C4-2B (cell line): ENCODE measurements around the gene WNT7B.

Experiments used
- H3K27ac ChIP-seq: fragments of 450-650 bp; 2 replicates; pipeline ENCODE4 v1.5.1; 2017
- ZFX ChIP-seq: fragments of 450-650 bp; IDR thresholded peaks from 2 replicates; pipeline ENCODE4 v1.6.1; 2017
- TF ChIP-seq, protein P1 (sequence below): fragments of 450-650 bp; conservative IDR thresholded peaks from 2 replicates; pipeline ENCODE4 v1.5.1; 2017; ENCODE audit warnings: mild to moderate bottlenecking

WNT7B gene

DNA sequence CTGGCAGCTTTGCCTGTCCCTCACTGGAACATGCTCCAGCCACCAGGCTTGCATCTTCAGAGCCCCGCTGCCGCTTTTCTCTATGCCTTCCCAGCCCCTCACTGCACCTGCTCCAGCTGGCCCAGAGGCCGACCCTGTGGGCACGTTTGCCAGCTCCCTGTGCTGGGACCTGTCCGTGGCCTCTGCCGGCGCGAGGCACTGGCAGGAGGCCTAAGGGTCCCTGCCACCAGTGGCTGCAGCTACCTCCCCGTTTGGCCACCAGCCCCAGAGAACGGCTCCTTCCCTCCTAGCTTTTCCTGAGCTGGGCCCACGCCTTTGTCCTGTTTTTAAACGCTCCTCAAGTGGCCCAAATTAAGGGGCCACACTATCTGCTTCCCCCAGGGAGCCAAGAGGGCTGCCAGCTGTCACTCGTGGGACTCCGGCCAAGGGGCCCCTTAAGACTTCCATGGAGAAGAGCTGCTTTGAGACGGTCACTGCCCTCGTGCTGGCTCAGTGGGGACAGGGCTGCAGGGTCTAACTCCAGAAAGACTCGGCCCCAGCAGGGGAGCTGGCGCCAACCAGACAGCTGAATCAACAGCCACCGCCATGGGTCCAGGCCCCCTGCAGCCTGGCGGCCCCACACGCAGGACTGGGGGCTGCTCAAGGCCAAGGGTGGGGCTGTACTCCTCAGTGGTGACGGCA lies 24.6 kb upstream of the WNT7B start:
- no peak overlapping the region for H3K27ac ChIP-seq
- no peak for TF ChIP-seq ZFX

DNA sequence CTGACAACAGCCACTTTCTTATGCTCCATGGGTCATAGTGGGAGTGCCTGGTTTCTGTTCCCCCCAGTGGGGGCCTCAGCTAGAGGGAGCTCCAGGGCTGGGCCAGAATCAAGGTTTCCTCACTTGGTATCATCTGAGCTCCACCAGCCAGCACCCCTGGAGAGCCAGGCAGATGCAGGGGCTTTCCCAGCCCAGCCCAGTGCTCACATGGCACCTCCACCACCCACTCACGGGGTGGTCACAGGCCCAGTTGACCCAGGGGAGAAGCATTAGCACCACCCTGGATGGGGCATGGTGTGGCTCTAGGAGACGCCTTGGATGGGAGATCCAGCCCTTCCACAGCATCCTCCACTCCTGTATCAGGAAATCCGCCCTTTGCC lies 24.1 kb upstream of the WNT7B start:
- no peak for TF ChIP-seq ZFX
- TF ChIP-seq, protein P1, sequence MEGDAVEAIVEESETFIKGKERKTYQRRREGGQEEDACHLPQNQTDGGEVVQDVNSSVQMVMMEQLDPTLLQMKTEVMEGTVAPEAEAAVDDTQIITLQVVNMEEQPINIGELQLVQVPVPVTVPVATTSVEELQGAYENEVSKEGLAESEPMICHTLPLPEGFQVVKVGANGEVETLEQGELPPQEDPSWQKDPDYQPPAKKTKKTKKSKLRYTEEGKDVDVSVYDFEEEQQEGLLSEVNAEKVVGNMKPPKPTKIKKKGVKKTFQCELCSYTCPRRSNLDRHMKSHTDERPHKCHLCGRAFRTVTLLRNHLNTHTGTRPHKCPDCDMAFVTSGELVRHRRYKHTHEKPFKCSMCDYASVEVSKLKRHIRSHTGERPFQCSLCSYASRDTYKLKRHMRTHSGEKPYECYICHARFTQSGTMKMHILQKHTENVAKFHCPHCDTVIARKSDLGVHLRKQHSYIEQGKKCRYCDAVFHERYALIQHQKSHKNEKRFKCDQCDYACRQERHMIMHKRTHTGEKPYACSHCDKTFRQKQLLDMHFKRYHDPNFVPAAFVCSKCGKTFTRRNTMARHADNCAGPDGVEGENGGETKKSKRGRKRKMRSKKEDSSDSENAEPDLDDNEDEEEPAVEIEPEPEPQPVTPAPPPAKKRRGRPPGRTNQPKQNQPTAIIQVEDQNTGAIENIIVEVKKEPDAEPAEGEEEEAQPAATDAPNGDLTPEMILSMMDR: no peak
- no peak overlapping the region for H3K27ac ChIP-seq

DNA sequence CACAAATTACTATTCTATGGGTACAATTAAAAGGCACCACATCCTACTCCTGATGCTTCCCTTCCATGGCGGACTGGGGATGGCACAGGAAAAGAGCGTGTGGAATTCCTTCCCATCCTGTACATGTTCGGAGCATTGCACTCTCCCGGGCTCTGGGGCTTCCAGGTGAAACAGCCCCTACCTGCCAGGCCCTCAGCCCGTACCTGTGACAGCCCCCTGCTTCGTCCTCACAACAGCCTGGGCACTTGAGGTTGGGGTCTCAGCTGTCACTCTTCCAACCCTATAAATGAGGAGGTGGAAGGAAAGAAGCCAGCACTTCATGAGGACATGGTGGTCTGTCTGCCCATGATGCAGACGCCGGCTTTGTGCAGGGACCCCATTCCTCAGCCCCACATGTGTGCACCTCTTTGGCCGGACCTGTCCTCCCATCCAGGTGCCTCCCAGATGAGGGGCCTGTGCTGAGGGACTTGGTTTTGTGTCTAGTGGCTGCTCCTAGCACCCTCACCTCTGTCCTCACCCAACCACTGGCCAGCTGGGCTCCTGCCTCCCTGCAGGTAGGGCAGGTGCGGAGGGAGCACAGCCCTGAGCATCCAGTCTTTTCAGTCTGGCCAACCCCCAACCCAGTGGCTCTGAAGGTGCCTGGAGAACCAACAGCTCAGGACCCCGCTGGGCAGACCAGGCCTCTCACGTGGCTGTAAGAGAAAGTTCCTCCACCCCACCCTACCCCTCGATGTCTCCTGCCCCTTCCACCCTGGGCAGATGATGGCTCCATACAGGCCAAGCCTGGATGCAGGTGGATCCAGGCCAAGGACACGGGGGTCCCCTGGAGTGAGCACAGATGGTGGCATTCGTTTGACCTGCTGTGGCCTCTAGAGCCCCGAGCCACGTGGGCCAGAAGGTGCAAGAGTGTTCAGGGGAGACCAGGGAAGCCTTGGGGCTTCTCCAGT lies 23.4 kb upstream of the WNT7B start:
- no peak overlapping the region for H3K27ac ChIP-seq
- no peak for TF ChIP-seq ZFX
- TF ChIP-seq, protein P1: no peak

DNA sequence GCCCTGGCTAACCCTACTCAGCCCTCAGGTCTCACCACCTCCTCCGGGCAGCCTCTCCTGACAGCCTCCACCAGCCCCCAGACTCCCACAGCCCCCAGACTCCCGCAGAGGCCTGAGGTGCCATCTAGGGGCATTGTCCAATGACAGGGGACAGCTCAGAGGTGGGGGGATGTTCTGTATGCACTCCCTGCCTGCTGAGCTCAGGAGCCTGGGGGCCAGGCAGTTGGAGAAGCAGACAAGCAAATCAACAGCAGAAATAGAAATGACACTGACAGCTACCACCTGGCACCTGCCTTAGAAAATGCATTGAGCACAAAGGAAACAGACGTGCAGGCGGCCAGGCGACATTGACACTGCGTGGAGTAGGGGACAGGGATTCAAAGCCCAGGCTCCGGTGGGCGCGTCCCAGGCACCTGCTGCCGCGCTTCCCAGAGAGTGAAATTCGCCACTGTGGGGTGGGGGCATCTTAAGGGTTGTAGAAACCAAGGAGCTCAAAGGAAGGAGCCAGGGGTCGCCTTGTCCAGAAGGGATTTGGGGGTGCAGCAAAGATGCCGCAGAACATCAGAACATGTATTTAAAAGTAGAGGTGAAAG lies 22.5 kb upstream of the WNT7B start:
- TF ChIP-seq, protein P1: no peak
- no peak for TF ChIP-seq ZFX
- no peak overlapping the region for H3K27ac ChIP-seq

DNA sequence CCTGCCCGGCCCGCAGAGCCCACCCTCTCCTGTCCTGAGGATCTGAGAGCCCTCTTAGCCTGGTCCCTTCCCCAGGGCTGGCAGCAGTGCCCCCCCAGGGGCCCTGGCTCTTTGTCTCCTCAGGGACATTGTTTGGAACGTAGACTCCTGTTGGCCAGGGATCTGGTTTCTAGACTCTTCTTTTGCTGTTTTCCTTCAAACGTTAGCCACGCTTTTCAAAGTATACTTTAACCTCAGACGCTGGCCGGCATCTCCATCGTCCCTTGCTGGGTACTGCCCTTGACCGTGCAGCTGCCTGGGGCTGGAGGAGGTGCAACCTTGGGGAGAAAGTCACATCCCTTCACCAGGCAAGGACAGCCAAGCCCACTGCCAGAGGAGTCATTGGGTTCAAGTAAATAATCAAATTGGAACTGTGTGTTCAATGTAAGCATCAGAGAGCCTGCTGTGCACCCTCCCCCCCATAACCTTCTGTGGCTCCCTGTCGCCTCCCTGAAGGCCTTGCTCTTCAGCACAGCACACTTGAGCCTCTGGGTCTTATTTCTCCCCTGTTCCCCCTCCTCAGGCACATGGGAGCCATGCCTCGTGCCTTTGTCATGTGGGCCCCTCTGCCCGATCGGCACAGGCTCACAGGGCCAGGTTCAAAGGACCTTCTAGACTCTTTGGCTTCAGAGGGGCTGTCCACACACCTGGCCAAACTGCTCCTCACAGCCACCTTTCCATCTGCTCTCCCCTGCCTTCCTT lies 21.8 kb upstream of the WNT7B start:
- TF ChIP-seq, protein P1: no peak
- no peak for TF ChIP-seq ZFX
- no peak overlapping the region for H3K27ac ChIP-seq

DNA sequence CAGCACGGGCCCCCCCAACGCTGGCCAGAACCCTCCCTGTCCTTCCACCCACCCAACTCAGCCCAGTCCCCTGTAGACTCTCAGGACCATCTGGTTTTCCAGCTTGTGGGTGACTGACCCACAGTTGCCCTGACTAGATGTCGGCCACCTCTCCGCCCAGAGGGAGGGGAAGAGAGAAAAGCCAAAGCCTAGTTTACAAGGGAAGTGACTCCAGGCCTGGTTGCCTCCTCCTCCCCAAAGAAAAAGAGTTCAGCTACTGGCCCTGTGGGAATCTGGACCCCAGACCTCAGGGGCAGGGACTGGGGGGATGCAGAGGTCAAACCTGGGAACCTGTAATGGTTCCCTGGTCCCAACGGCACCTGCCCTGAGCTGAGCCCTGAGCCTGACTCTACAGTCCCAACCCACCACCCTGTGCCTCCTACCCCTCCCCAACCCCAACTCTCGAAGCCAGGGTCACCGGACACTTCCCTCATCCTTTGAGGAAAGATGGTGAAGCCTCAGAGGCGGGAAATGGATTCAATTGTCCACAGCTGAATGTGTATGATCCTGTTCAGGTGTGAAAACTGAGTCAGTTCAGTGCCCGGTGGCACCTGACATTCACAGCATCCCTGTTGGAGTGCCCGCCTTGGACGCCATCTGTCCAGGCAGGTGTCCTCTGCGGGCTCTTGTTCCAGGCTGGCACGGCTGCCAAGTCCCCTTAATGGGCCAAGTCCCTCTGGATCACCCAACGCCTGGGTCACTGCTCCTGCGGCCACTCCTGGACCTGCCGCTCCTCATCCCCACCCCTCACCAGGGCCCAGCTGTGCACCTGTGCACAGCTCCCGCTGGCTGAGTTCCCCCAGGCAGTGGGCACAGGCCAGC lies 21.0 kb upstream of the WNT7B start:
- TF ChIP-seq, protein P1: no peak
- no peak for TF ChIP-seq ZFX
- H3K27ac ChIP-seq: no peak overlapping the region
